Stimulated activated CD4-positive, alpha-beta T cell treated with anti-CD3 and anti-CD28 coated beads, Interleukin-1b, Interleukin-23, amount 100 ng/mL, for 24 hours (primary cell): Measurements from ENCODE around the gene ZFYVE28.
"Not testable (repeated sequence)": the region's sequence is repeated elsewhere in the genome, so short reads cannot be mapped to it uniquely, and the experiment has no call there.

Experiments used
- DNase-seq, 4 experiments: peaks; one replicate each; pipeline ENCODE4 v3.0.0-alpha.2; 2020; ENCODE audit warnings: low read depth in 4 of 4, low spot score in 1 of 4

Gene ZFYVE28

DNA sequence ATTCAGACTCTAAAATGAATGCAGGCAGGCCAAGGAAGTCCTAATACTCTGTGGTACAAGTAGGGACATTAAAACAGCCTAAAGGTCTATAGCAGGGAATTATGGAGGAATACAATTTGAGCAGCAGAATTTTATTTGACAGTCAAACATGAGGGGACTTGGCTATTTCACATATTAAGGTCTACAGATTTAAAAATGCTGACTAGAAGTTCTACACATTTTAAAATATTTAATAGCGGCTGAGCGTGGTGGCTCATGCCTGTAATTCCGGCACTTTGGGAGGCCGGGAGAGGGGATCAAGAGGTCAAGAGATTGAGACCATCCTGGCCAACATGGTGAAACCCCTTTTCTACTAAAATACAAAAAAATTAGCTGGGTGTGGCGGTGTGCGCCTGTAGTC is 187.4 kb downstream of the ZFYVE28 start:
- no peak for DNase-seq

- no peak for DNase-seq
Measured at GRCh38 chr4:2226261-2226660, 192.2 kb downstream of the ZFYVE28 start.

GRCh38 chr4:2222838-2223237 is 195.6 kb downstream of the ZFYVE28 start:
- no peak for DNase-seq

DNA sequence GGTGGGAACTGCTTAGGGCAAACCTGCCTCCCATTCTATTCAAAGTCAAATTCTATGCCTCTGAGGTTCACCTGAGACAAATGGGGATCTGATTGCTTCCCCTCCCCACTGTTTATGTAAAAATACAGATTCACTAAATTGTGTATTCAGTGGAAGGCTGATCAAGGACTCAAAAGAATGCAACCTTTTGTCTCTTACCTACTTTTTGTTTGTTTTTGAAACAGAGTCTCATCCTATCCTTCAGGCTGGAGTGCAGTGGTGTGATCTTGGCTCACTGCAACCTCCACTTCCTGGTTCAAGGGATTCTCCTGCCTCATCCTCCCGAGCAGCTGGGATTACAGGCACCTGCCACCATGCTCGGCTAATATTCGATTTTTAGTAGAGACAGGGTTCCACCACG is 197.1 kb downstream of the ZFYVE28 start:
- not testable (repeated sequence) for DNase-seq

- DNase-seq, result peak; percentile 64 to 71 (median 68)
Measured at GRCh38 chr4:2220016-2220630, 198.3 kb downstream of the ZFYVE28 start.
